ENCODE results near the gene OR10A6. TPM values are rescaled to one million over a fixed set of nuclear protein-coding genes. Genes with fewer than 3 reads are reported as not detected.
A peak's percentile ranks its signal among the peaks of the same experiment; 100 is the strongest.

The OR10A6 gene
- total and polyA plus RNA-seq, 9 of the 15 experiments (the other 6 are each of a cell fraction or from before 2014, with no cell fraction given): not detected

- TF ChIP-seq ZNF318 (IDR thresholded peaks at IDR 0.05; ENCODE audit: borderline replicate concordance in 1 of 2, low read depth in 1 of 2): no peak
- peak; percentile 65; the same call in 1 of the 2 replicates for TF ChIP-seq ZNF24 (IDR thresholded peaks at IDR 0.05)
- TF ChIP-seq BCOR (IDR thresholded peaks at IDR 0.05): no peak
- no peak for TF ChIP-seq TCF7L2 (IDR thresholded peaks at IDR 0.05; ENCODE audit: low read depth, low read length)
- no peak for TF ChIP-seq BRF1 (IDR thresholded peaks at IDR 0.05; ENCODE audit: borderline replicate concordance, extremely low read depth, insufficient read length)
- TF ChIP-seq USF2 (CRISPR knock-in tag; IDR thresholded peaks at IDR 0.05): no peak
- no peak for TF ChIP-seq CREB5 (CRISPR knock-in tag; IDR thresholded peaks at IDR 0.05)
- no peak for TF ChIP-seq NR1H2 (CRISPR knock-in tag; IDR thresholded peaks at IDR 0.05)
- no peak for TF ChIP-seq MTA2 (IDR thresholded peaks at IDR 0.05; ENCODE audit: low read depth)
- TF ChIP-seq ZNF217 (CRISPR knock-in tag; IDR thresholded peaks at IDR 0.05): no peak
- no peak for TF ChIP-seq MTF1 (CRISPR knock-in tag; IDR thresholded peaks at IDR 0.05; ENCODE audit: borderline replicate concordance)
Measured at GRCh38 chr11:7977232-7977917, 46.3 kb upstream of the OR10A6 start (continued).

All from K562 (cell line).